NCI-H2171 treated with DMSO at 0.1 percent for 48 hours (cell line): ENCODE measurements around the gene PEF1.

Experiments
- DNase-seq: peaks from one replicate; lab custom pipeline; 2025; lab: John Stamatoyannopoulos, UW

The PEF1 gene

GRCh38 chr1:31653717-31654473 lies 9.2 kb upstream of the PEF1 start:
- no peak for DNase-seq

DNA sequence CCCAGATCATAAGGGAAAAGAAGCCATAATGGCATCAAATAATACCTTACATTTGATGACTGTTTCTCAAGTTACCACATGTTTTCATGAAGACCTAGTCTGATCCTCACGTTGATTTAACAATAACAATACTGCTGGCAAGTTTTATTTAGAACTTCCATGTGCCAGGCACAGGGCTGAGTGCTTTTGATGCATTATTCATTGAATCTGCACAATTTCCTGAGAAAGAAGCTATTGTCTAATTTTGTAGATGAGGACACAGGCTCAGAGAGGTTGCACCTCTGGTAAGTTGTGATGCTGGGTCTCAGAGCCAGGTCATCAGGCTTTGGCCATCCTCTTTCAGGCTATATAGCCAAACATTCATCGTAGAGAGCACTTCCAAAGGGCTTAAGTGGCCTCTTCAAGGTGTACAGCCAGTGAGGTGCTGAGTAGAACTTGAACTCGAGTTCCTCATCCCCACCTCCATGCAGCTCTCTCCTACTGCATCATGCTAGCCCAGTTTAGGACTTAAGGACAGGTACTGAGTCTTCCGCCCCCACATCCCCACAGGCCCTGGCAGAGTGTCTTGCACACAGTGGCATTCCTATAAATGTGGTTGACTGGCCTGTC lies 8.3 kb upstream of the PEF1 start:
- DNase-seq = no peak

DNA sequence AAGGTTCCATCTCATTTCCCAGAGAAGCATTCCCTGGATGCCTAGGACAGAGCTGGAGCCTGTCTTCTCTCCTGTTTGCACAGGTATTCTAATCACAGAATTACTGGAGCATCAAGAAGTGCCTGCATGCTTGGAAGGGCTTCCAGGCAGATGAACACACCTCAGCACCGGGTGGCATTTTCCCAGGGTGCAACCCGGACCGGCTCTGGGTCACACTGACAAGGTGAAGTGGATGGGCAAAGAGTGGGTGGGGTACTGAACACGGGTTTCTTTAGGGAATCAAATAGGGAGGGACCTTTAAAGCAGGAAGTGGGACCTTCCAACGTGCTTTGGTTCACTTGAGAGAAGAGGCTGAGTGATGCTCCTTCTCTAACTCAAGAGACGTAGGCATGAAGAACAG lies 7.1 kb upstream of the PEF1 start:
- DNase-seq = no peak

DNA sequence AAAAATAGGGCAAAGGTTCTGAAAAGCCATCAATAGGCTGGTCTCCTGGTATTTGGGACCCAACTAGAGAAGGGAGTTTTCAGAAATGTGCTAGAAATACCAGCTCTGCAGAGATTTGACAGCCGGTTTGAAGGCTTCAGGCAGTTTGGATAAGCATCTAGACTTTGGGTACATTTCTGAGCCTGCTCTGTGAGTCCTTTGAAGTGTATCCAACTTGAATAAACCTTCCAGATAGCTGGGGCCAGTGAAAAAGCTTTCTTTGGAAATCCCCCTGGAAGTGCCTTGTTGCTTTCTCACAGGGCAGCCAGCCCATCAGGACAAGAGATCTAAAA lies 6.4 kb upstream of the PEF1 start:
- DNase-seq = no peak

- no peak for DNase-seq
Measured at GRCh38 chr1:31650161-31651088, 5.7 kb upstream of the PEF1 start.

DNA sequence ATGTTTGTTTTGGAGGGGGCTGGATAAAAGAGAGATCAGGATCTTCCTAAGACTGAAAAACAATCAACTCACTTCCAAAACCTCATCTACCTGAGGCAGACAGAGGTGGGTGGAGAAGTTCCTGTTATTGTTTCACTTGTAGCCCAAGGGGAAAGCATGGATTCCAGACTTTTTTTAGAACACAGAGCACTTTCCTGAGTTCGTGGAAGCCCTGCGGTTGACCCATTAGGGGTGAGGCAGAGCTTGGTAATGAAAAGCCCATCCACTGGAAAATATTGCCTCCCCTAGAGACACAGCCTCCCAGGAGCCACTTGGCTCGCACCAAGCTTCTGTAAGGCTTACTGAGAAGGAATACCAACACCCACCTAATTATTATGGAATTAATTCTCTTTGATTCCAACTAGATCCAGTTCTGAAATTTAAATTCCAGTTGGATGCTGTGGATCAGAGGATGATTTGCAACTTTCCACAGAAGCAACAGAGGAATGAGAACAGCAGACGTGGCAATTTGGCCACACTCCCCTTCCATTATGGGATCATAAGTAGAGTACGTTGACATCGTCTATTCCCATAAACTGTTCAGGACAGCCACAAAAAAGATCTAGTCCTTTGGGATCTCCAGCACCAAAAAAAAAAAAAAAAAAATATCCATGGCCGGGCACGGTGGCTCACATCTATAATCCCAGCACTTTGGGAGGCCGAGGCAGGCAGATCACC lies 4.1 kb upstream of the PEF1 start:
- no peak for DNase-seq

- no peak for DNase-seq
Measured at GRCh38 chr1:31648190-31648589, 3.5 kb upstream of the PEF1 start.

GRCh38 chr1:31647106-31647505 lies 2.4 kb upstream of the PEF1 start:
- no peak for DNase-seq

DNA sequence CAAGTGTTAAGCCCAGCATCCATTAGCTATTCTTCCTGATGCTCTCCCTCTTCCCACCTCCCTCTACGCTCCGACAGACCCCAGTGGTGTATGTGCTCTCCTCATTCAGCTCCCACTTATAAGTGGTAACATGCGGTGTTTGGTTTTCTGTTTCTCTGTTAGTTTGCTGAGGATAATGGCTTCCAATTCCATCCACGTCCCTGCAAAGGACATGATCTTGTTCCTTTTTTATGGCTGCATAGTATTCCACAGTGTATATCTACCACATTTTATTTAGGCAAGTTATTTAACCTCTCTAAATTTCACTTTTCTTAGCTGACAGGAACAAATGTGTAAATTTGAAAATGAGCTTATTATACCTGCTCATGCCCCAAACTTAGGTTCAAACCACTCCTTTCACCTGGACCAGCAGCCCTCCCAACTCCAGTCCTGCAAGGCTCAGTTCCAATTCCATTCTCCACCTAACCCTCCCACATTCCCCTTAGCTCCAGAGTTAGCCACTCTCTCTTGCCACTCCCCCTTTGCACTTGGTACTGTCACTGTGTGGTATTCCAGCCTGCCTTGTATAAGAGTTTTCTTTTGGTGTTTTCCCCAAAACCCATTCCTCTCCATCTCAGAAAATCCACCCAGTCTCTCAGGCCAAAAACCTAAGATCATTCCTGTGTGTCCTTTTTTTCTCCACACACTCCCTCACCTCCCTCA lies 1.7 kb upstream of the PEF1 start:
- no peak for DNase-seq

DNA sequence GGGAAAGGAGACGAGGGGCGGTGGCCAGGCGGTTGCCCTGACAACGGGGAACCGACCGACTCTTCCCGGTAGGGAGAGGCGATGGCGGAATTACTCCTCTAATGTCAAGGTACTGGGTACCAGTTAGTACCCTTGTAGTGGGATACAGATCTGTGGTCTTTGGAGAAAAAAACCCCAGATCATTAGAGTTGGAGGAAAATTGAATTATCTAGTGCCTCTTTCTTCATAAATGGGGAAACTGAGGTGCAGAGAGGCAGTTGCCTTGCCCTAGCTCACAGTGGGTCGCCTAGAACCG lies 545 bp upstream of the PEF1 start:
- no peak for DNase-seq

- no peak for DNase-seq
Measured at GRCh38 chr1:31643976-31644559, 608 bp downstream of the PEF1 start.

- DNase-seq = no peak
Measured at GRCh38 chr1:31642897-31643296, 1.8 kb downstream of the PEF1 start.

DNA sequence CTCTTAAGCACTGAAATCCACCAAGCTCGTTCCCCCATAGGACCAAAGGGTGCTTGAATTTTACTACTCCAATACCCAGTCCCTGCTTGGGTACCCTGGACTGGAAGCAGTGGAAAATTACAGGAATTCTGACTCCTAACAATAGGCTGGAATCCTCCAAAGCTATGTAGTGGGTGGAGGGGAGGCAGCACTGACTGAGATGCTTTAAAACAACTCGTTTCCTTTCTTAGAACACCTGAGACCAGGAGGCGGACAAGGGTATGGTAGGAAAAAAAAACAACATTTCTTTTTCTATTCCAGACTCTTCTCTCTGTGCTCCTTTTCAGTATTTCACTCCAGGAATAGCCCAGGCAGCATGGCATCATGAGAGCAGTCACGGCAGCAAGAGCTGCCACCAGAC lies 2.3 kb downstream of the PEF1 start:
- DNase-seq = no peak

GRCh38 chr1:31640964-31641363 lies 3.7 kb downstream of the PEF1 start:
- no peak for DNase-seq

- no peak for DNase-seq
Measured at GRCh38 chr1:31640179-31640578, 4.5 kb downstream of the PEF1 start.

DNA sequence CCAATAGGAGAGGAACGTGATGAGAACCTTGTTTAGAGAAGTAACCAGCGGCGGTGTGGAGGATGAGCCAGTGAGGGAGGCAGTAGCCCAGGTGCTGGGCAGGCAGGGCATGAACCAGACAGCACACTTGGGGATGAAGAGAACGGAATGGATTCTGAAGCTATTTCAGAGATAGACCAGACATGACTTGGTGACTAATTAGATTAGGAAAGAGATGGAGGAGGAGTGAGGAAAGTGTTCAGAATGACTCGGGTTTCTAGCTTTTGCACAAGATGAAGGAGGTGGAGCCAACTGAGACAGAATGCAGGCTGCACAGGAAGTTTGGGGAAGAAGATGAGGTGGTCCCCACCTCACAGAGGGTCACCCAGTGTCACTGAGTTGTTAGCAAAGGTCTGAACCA lies 5.1 kb downstream of the PEF1 start:
- no peak for DNase-seq

DNA sequence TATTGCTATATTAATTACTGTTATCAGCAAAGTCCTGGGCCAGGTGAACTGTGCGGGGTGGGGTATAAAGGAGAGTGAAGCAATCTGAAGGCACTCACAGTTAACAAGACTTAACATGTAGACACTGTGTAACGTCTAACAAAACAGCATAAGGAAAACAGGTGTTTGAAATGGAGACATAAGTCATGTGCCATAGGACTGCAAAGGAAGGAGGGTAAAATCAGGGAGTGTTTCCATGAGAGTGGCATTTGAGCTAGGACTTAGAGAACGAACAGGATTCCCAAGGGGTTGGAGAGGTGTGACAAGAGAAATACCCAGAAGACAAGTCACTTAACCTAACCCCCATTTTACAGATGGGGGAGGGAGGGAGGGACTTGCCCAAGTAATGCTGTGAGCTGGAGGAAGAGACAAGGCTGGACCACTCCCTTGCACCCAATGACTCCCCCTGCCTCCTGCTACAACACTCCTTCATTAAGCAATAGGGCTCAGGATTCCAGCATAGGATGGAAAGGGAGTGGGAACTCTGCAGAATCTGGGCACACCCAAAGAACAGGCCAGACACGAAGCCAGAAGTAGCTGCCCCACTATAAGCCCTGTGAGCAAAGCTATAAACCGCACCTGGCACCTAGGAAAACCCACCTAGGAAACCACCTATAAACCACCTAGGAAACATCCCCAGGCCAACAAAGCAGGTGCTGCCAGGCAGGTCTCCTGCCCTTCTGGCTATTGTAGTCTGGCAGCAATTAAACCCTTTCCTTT lies 6.6 kb downstream of the PEF1 start:
- peak; percentile 96 for DNase-seq

- no peak for DNase-seq
Measured at GRCh38 chr1:31633117-31633516, 11.6 kb downstream of the PEF1 start.

GRCh38 chr1:31632649-31633048 lies 12.0 kb downstream of the PEF1 start:
- no peak for DNase-seq

DNA sequence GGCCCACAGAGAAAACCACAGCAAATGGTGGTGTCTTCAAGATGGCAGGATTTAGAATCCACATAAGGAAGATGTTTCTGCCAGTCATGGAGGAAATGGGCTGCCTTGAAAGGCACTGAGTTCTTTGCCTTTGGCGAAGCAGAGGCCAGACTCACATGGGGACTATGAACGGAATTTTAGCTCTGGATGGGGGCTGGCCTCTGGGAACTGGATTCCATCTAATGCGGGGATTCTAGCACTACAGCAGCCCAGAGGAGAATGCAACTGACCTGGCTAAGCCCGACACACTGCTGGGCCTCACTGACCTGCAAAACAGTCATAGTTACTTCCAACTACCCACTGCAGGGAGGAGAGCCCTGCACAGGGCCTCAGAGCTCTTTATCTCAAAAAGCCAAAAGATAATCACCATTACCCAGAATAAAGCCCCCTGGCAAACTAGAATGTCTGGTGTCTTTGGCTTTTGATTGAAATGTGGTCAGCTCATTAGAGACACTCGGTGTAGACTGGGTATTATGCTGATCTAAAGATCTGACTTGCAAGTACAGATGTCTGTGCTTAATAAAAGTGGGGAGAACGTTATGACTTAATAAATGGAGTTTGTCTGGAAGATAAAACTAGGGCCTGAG lies 15.6 kb downstream of the PEF1 start:
- no peak for DNase-seq
